ENCODE results near the gene AFF3.
A peak's percentile ranks its signal among the peaks of the same experiment; 100 is the strongest.

Gene AFF3

DNA sequence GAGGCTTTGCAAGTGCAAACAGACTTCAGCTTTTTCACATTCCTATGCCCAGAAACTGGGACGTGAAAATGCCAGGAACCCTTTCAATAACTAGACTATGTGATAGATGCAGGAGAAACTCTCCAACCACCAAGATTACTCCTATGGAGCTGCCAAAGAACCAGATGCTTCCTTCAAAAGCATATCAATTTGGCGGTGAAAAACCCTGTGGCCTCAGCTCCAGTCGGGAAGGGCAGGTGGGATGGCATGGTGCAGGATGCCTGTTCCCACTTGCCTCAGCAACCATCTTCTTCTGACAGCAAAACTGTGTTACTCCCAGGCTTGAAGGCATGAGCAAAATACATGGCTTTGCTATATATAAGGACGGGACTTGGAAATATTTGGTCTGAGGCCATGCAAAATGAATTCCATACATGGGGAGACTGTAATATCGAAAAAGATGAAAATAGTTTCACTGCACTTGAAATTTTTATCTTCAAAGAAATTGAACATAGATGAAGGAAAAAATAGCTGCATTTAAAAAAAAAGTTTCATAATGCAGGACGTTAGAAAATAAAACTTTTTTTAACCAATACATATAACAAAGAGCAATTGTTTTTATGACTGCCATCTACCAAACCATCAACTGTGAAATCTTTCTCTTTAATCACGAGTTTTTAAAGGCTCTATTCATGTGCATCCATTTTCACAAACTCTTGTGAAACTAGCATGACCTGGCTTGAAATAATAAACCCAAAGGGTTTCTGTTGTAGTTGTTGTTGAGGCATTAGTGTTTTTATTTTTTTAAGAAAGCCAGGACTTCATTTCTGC lies 99.1 kb downstream of the AFF3 start:
- DNase-seq (ENCODE audit: low spot score), result no peak

DNA sequence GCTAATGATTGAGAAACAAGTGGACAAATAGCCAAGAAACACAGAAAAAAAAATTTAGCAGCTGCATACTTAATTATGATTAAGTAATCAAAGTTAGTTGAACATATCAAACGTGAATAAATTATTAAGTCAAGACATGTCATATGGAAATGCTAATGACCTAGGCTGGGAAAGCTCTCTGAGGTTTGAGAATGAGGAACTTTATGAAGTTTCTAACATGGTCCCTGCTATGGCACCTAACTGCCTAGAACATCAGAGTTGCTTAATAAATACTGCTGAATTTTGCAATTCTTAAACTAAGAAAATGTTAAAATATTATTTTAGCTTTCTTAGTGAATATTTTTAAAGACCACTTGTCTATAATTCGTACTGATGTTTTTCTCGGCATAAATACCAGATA lies 99.8 kb downstream of the AFF3 start:
- no peak for DNase-seq (ENCODE audit: low spot score)

DNA sequence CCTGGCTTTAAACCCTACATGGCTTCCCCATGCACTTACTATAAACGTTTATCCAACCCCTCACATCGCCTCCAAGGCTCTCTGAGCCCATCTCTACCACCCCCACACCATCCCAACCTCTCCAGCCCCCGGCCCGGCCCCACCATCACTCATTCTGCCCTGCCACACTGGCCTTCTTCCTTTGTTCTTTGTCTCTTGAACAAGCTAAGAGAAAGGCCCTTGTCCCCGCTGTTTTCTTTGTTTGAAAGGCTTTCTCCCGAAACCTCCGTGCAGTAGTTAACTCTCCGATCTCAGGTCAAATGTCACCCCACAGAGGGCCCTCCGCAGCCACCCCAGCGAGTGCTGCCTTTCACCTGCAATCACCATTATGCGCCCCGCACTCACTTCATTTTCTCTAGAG lies 100.4 kb downstream of the AFF3 start:
- no peak for DNase-seq (ENCODE audit: low spot score)

DNA sequence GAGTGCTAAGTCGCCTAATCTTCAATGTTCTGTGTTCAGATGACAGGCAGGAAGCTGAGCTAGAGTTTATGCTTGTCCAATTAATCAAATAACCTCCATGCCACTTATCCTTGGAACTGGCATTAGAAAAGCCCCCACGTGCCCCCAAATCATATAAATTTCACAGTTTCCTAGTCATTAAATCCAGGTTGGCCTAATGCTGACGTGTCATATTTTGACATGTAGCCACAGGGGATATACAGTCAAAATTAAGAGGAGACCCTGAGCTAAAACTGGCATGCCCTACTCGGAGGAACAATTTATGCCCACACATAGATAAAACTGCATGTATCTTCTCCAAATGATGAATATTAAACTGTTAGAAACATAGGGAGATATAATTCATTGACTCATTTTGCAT lies 101.0 kb downstream of the AFF3 start:
- DNase-seq (ENCODE audit: low spot score), result no peak

DNA sequence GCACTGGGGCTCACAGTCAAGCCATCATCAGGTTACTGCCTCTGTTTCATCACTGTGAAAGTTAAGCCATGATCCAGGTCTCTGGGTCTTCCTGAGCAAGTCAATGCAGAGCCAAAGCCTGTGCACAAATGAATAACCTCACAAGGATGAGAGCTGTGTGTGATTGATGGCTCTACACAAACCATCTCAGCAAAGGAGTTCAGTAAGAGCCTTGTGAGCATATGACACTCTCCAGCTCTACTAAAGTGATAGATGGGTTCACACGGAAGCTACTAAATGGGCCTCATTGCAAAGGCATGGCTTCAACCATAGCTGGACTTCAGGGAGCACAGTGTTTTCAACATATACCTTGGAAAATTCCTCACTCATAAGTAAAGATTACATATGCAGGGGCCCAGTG lies 101.5 kb downstream of the AFF3 start:
- no peak for DNase-seq (ENCODE audit: low spot score)

DNA sequence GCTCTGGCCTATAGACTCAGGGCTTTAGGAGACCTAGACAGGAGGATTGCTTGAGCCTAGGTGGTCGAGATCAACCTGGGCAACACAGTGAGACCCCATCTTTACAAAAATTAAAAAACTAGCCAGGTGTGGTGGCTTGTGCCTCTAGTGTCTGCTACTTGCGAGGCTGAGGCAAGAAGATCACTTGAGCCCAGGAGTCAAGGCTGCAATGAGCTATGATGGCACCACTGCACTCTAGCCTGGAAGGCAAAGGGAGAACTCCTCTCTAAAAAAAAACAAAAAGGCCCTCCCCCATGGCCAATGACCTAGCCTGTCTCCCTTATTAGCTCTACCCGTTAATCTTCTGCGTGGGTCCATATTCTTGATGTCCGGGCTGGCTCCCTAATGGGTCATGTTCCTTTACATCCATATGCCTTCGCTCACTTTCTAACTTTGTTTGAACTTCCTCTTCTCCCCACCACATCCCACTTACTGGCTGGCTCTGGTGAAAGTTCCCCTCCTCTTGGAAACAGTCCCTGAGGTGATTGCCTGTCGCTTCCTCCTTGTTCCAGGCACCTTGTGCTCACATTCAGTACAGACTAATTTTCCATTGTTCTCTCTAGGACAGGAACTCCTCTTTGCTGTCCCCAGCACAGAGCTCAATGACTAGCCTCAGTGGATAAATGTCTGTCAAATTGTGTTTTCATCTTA lies 103.0 kb downstream of the AFF3 start:
- no peak for DNase-seq (ENCODE audit: low spot score)

DNA sequence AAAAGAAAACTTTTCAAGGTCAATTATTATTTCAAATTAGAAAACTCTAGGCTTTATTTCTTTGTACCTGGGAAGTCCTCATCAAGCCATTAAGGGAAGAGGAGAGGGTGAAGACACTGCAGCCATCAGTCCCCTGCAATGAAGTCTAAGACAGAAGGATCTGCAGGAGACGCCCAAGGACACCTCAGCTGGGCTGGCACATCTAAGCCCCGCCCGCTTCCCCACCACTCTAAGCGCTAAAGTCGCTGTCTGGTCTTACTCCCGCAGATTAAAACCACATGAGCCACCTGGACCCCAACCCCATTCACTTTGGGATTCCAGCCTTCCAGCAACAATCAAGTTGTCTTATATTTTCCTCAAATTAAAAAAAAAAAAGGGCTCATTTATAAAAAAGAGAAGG lies 104.4 kb downstream of the AFF3 start:
- no peak for DNase-seq (ENCODE audit: low spot score)

DNA sequence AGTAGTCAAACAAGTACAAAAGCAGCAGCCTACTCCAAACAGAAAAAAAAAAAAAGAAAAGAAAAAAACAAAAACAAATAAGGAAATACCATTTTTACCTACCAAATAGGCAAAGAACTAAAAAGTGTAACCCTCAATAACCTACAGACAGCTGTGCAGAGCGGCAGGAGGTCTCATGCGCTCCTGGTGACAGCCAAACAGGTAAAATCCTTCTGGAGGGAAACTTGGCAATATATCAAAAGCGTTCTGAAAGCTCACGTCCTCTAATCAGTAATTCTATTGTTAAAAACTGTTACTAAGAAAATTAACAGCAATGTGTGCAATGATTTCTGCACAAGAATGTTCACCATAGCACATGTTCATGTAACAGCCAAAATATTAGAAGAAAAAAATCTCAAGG lies 105.6 kb downstream of the AFF3 start:
- DNase-seq (ENCODE audit: low spot score), result no peak

DNA sequence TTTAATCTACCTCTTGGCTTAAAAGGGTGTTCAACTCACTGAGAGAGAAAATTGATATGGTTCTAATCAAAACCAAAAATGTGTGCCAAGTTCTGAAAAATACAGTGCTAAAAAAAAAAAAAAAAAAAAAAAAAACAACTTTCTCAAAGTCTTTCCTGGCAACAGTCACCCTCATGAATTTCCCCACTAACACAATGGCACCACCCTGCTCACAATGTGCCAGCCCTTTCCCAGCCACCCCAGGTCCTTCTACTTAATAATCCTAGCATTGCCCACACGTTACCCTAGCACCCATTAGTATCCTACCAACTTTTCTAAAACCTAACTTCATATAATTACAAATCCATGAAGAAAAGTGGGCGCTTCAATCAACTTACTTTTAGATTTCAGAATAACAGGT lies 106.4 kb downstream of the AFF3 start:
- no peak for DNase-seq (ENCODE audit: low spot score)

DNA sequence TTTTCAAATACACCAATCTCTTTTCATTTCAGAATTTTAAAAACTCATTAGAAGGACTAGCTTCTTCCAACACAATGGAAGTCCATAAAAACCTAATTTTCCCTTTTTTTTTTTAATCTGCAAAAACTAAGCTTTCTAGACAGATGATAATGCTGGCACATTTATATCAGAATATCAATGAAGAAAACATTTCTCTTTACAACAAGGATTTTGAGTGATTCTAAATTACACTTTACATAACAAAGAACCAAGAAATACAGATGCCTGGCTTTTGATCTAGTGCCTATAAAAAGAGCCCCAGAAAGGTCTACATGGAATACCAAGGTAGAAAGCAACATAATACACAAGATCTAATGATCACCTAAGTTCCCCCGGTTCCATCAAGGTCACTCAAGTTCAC lies 108.0 kb downstream of the AFF3 start:
- no peak for DNase-seq (ENCODE audit: low spot score)

DNA sequence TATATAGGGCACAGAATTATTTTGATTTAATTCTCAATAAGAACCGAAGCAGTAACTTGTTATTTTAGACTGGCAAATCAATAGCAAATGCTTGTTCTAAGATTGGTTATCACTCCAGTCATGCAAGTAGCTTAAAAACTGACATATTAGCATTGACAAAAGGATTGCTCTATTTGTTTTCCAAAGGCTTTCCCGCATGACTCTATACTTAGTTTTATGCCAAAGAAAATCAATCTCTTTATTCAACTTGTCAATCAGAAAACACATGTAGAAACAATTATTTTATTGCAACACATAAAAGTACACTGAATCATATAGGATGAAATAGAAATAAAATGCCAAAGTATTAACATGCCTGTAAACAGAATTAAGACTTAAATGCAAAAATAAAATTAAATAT lies 108.4 kb downstream of the AFF3 start:
- DNase-seq (ENCODE audit: low spot score), result no peak

DNA sequence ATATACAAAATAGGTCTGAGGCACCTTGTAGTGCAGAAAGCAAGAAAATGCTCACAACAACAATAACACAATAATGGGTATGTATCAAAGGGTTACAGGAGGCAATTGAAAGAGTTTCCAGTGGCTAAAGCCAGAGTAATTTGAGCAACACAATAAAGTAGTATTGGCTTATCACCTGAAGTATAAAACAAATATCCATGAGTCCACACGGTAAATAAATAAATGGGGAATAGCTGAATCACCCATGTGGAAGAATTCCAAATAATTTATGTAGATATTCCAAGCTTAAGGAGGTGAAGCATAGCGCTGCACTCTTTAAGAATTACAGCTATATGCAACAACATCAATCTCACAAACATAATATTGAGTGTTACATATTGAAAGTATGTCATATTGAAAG lies 110.8 kb downstream of the AFF3 start:
- no peak for DNase-seq (ENCODE audit: low spot score)

DNA sequence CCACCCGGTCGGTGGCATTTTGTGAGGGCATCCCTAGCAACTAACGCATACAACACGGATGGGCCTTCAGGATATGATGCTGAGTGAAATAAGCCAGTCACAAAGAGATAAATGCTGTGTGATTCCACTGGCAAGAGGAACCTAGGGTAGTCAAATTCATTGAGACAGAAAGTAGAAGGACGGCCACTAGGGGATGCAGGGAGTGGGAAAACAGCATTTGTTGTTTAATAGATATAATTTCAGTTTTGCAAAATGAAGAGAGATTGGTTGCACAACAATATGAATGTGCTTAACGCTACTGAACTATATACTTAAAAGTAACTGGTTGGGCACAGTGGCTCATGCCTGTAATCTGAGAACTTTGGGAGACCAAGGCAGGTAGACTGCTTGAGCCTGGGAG lies 112.9 kb downstream of the AFF3 start:
- DNase-seq (ENCODE audit: low spot score), result no peak

DNA sequence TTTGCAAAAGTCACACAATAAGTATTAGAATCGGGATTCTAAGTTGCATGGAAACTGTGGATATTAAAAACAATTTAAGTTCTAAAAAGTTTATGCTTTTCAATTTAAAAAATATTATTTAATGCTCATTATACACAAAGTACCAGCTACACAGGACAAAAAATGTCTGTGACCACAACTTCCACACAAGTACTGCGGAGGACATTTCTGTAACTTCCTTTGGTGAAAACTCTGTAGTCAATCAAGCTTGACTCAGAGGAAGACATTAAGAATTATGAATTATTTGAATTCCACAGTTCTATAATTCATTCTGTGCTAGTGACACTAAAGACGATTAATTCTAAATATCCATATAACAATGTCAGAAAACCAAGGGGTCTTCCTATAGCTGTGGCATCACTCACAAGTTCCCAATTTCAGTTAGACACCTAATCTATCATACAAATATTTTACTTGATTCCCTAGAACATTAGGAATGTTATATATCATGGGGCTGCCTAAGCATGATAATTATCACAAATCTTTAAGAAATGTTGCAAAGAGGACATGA lies 120.5 kb downstream of the AFF3 start:
- no peak for DNase-seq (ENCODE audit: low spot score)

DNA sequence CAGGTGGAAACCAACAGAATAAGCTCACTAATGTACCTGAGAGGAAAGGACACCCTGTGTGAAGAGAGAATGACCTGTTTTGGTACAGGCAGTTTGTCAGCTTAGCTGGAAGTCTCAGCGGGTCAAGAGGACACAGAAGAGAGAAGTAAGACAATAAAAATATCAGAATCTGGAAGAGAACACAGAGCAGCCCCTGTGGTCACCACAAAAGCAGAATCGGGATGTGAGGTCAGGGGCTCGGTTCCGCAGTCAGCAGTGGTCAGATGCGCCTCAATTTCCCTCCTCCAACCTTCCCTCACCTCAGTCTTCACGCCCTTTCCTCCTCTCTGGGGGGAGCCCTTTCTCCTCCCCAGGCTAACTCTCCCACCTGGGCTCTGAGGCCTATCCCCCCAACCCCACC lies 122.9 kb downstream of the AFF3 start:
- DNase-seq (ENCODE audit: low spot score), result no peak

DNA sequence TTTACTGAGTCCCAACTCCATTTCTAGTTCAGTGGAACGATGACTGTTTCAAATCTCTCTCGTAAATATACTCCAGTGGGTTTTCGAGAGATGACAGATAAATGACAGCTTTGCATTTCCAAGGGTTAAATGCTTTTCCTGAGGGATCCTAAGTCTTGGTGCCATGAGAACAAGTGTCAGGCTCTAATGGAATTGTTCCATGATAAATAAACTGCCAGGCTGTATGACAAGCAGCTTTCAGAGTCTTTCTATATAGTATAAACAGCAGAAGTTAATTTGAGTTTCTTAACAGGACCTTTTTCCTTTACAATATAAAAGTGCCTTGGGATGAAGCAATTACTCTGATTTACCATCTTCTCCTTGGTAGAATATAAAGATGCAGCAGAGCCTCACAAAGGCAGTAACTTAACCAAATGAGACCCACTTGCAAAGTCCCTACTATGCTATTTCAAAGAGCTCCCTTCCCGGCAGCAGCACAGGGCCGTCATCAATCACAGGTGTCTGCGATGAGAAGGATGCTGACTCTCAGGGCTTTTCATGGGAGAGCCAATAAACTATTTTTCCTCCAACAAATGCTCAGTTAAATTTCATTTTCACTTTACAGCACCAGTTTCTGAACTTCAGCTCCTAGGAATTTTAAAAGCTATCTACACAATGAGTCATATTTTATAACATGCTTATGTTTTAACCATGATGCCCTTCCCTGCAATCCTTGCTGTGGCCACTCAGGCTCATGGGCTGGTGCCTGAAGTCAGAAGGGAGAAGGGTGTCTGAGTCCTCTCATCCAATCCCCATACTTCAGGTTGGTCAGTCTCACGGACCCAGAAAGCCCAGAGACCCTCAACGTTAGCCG lies 123.8 kb downstream of the AFF3 start:
- DNase-seq (ENCODE audit: low spot score), result peak; percentile 67

DNA sequence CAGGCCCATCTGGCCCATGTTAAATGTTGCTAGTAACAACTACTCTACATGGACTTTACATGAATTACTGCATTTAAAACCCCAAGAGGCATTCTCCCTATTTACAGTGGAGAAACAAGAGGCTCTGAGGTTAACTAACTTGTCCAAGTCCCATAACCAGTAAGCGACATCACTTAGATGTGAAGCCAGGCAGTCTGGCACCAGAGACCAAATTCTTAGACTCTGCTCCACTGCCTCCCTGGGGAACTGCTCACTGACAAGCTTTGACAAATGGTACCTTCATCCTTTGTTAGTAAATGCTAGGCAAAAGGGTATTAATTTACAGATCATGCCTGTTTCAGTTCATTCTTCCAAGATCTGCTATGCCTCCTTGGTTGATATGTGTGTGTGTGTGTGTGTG lies 124.8 kb downstream of the AFF3 start:
- no peak for DNase-seq (ENCODE audit: low spot score)

DNA sequence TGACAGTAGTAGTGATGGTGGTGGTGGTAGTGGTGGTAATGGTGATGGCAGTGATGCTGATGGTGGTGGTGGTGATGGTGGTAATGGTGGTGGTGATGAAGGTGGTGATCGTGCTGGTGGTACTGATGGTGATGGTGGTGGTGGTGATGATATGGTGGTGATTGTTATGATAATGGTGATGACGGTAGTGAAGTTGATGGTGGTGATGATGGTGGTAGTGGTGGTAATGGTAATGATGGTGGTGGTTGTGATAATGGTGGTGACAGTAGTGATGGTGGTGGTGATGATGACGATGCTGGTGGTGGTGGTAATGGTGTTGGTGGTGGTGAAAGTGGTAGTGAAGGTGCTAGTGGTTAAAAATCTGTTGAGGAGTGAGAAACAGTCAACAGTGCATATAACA lies 125.6 kb downstream of the AFF3 start:
- no peak for DNase-seq (ENCODE audit: low spot score)

DNA sequence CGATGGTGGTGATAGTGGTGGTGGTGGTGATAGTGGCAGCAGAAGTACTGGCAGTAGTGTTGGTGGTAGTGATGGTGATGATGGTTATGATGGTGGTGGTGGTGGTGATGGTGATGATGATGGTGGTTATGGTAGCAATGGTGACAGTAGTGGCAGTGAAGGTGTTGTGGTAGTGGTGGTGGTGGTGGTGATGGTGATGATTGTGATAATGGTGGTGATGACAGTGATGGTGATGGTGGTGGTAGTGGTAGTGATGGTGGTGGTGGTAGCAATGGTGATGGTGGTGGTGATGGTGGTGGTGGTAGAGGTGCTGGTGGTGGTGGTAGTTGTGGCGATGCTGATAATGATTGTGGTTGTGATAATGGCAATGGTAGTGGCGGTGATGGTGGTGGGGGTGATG lies 126.5 kb downstream of the AFF3 start:
- DNase-seq (ENCODE audit: low spot score), result no peak

DNA sequence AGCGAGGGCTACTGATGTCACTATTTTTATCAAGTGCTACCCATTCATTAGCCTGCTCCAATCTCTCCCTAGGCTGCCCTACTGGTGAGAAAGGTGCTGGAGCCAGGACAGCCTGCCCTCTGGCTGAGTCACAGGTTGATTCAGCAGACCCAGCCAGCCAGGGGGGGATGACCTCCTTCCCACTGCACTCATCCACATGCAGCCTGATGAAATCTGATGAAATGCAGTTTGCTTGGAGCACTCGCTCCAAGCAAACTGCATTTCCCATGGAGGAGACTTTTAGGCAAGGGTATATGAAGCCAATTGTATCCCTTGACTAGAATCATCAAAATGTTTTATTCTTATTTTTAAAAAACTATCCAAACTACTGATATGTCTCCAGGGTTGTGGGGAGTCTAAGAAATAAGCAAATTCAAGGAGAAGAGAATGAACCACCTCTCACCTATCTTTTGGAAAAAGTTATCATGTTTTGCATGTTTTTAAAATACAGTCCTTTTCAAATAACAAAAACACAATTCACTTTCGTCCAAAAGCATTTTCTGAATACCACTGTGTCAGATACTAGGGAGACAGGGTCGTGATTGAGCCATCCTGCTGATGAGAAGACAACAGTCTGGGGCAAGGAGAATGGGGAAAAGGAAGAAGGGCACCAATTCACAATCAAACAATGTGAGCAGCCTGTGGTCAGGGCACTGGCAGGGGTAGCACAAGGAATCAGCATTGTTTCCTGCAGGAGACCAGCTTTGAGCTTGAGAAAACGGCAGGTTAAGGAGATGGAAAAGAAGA lies 128.3 kb downstream of the AFF3 start:
- peak; percentile 94 for DNase-seq (ENCODE audit: low spot score)

DNA sequence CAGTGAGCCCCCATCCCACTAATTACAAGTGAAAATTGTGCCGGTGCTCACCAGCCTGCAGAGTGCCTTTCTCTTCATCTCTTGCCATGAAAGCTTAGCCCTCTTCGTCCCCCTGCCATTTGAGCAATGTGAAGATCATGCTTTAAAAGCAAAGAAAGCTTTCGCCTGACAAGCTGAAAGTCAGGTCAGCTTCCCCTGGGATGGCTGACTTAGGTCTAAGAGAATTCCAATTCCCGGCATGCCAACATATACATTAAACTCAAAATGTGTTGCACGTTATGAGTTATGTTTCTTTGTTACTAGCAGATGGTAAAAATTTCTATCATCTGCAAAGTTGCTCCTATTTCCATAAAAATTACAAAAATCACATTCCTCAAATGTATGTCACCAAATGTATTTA lies 129.8 kb downstream of the AFF3 start:
- DNase-seq (ENCODE audit: low spot score), result no peak

DNA sequence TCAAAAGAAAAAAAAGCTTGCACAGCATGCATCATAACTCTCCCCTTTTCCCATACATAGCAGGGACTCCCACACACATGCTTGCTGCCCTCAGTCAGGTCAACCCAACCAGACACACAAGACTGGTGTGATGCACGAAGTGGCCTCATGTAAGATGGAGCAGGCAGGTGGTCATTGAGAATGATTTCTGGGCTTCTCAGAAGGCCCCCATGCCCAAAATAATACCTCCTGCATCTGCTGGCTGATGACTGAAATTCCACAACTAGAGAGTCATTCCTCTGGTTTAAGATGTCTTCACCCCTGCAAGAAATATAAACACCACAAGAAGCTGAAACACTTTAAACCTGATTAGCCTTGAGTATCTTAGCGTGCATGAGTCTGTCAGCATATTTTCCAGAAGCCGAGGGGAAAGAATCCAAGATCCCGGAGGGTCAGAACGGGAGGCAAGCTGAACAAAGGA lies 131.1 kb downstream of the AFF3 start:
- no peak for DNase-seq (ENCODE audit: low spot score)

Data from SW480 (cell line).